SU-DHL-6 (cell line): ENCODE measurements around the gene DAAM1.

Experiments
- CTCF ChIP-seq: fragments of 200-600 bp; sonication (generic); IDR thresholded peaks from one replicate; pipeline ENCODE4 v1.5.1; 2017; ENCODE audit warnings: antibody characterized with exemption, mild to moderate bottlenecking, low read length, moderate library complexity; ENCODE audit not compliant: insufficient read depth, poor library complexity, severe bottlenecking
- EZH2phosphoT487 ChIP-seq: fragments of 200-600 bp; sonication (generic), shearing (Covaris generic); conservative IDR thresholded peaks from 2 replicates; pipeline ENCODE4 v1.6.1; 2018; ENCODE audit warnings: mild to moderate bottlenecking, antibody characterized with exemption, low read length, moderate library complexity, mixed read lengths

GRCh38 chr14:59320361-59320760 is 131.9 kb downstream of the DAAM1 start:
- TF ChIP-seq CTCF (no peak), EZH2phosphoT487 (no peak)
